Measurements from ENCODE around the gene TNFRSF19.

- TF ChIP-seq SP1 (IDR thresholded peaks at IDR 0.05) (no peak), CTCF (IDR thresholded peaks at IDR 0.05; ENCODE audit: low read depth, low read length, missing input control) (no peak)
These were observed 118.1 kb downstream of the TNFRSF19 start for GRCh38 chr13:23688336-23688735.

Measured in liver (tissue), 3 donors.